Activated T-helper 1 cell treated with anti-CD3 and anti-CD28 coated beads, Interleukin-12 subunit alpha, Interleukin-12 subunit beta, Interleukin-2, Interleukin-4 antibody, amounts not matched to agents 30 ng/mL and 10 ng/mL and 1 ng/mL, durations not matched to agents 14 hours and 24 hours and 36 hours (primary cell): ENCODE results near the gene CATSPER3. TPM values are rescaled to one million over a fixed set of nuclear protein-coding genes. Genes with fewer than 3 reads are reported as not detected.

Experiments
- DNase-seq: peaks from one replicate; pipeline ENCODE4 v3.0.0; 2021; ENCODE audit warnings: low spot score
- H3K27ac Mint-ChIP-seq: one replicate; pipeline ENCODE4 v1.8.0; 2021; ENCODE audit warnings: mild to moderate bottlenecking, mixed read lengths
- H3K27me3 Mint-ChIP-seq: one replicate; pipeline ENCODE4 v1.8.0; 2022; ENCODE audit warnings: mild to moderate bottlenecking, moderate library complexity, mixed read lengths; ENCODE audit not compliant: insufficient read depth
- H3K36me3 Mint-ChIP-seq: one replicate; pipeline ENCODE4 v1.8.0; 2021; ENCODE audit warnings: low read depth, mixed read lengths
- H3K4me1 Mint-ChIP-seq: one replicate; pipeline ENCODE4 v1.8.0; 2021; ENCODE audit warnings: low read depth, mixed read lengths
- H3K4me3 Mint-ChIP-seq: one replicate; pipeline ENCODE4 v1.8.0; 2021; ENCODE audit warnings: mild to moderate bottlenecking, moderate library complexity, mixed read lengths
- H3K9me3 Mint-ChIP-seq: one replicate; pipeline ENCODE4 v1.8.0; 2021; ENCODE audit warnings: mixed read lengths
- intact Hi-C: fragments of 100-400 bp; cut with micrococcal nuclease; formaldehyde crosslinking; loops from one replicate; pipeline ENCODE4 v1.15.1; 2024
- total RNA-seq: library from RNA; stranded (reverse); gene quantifications from 2 replicates; pipeline ENCODE4 v1.2.3, GENCODE V29; 2022

CATSPER3 gene
- total RNA-seq, 1 donor from 2014 or later = 0.41 TPM

- intact Hi-C loops = no loop called here
Observed at GRCh38 chr5:134949316-134949715, 18.4 kb upstream of the CATSPER3 start.

GRCh38 chr5:134957920-134958608 is 9.6 kb upstream of the CATSPER3 start:
- Mint-ChIP-seq H3K9me3 (peaks cover 11% of the 10 kb centered on the region), H3K36me3 (peaks cover 13% of the 10 kb centered on the region), H3K27ac (no peak overlapping the region), H3K27me3 (no peaks in the 10 kb centered on the region), H3K4me3 (no peak overlapping the region), H3K4me1 (no peaks in the 10 kb centered on the region)
- intact Hi-C loops = no loop called here
- no peak for DNase-seq

More at GRCh38 chr5:134949316-134949715, 18.4 kb upstream of the CATSPER3 start:
- no peak for DNase-seq
- no peaks in the 10 kb centered on the region for H3K27me3 Mint-ChIP-seq
- H3K36me3 Mint-ChIP-seq = peaks cover 2% of the 10 kb centered on the region
- H3K27ac Mint-ChIP-seq = no peak overlapping the region
- H3K4me3 Mint-ChIP-seq = no peak overlapping the region
- H3K9me3 Mint-ChIP-seq = peaks cover 7% of the 10 kb centered on the region
- H3K4me1 Mint-ChIP-seq = no peaks in the 10 kb centered on the region

GRCh38 chr5:134958755-134959154 is 9.0 kb upstream of the CATSPER3 start:
- H3K4me1 Mint-ChIP-seq = peaks cover 3% of the 10 kb centered on the region
- DNase-seq = no peak
- H3K9me3 Mint-ChIP-seq = peaks cover 10% of the 10 kb centered on the region
- H3K36me3 Mint-ChIP-seq = peaks cover 13% of the 10 kb centered on the region
- intact Hi-C loops = no loop called here
- H3K27ac Mint-ChIP-seq = no peak overlapping the region
- H3K4me3 Mint-ChIP-seq = no peak overlapping the region
- no peaks in the 10 kb centered on the region for H3K27me3 Mint-ChIP-seq

- Mint-ChIP-seq H3K4me1 (peaks cover 28% of the 10 kb centered on the region), H3K27me3 (no peaks in the 10 kb centered on the region), H3K9me3 (no peaks in the 10 kb centered on the region), H3K36me3 (peaks cover 24% of the 10 kb centered on the region), H3K4me3 (no peak overlapping the region), H3K27ac (no peak overlapping the region)
- DNase-seq = no peak
- intact Hi-C loops = loop anchor here (5.0 kb wide), 1 partner anchor 69 kb away; the partner anchor contains the start of gene PITX1
Observed at GRCh38 chr5:134963098-134963497, 4.6 kb upstream of the CATSPER3 start.

GRCh38 chr5:134964359-134965270 is 3.1 kb upstream of the CATSPER3 start:
- Mint-ChIP-seq H3K4me1 (peaks cover 28% of the 10 kb centered on the region), H3K27me3 (no peaks in the 10 kb centered on the region), H3K36me3 (peaks cover 28% of the 10 kb centered on the region), H3K4me3 (no peak overlapping the region), H3K27ac (peak overlapping the region; percentile 65), H3K9me3 (no peaks in the 10 kb centered on the region)
- intact Hi-C loops = loop anchor here (2.0 to 5.0 kb wide), 2 partner anchors 44 to 68 kb away; partner anchors contain the start of gene PITX1
- peak; percentile 14 for DNase-seq

- peaks cover 28% of the 10 kb centered on the region for H3K36me3 Mint-ChIP-seq
- intact Hi-C loops = loop anchor here (2.0 kb wide), 1 partner anchor 45 kb away; no protein-coding TSS in a partner anchor
- peaks cover 28% of the 10 kb centered on the region for H3K4me1 Mint-ChIP-seq
- H3K27me3 Mint-ChIP-seq = no peaks in the 10 kb centered on the region
- H3K27ac Mint-ChIP-seq = peak overlapping the region; percentile 82
- no peak for DNase-seq
- no peak overlapping the region for H3K4me3 Mint-ChIP-seq
- no peaks in the 10 kb centered on the region for H3K9me3 Mint-ChIP-seq
Observed at GRCh38 chr5:134965271-134965825, 2.4 kb upstream of the CATSPER3 start.

- no peaks in the 10 kb centered on the region for H3K27me3 Mint-ChIP-seq
- intact Hi-C loops = no loop called here
- no peak overlapping the region for H3K27ac Mint-ChIP-seq
- peaks cover 28% of the 10 kb centered on the region for H3K4me1 Mint-ChIP-seq
- H3K4me3 Mint-ChIP-seq = no peak overlapping the region
- no peaks in the 10 kb centered on the region for H3K9me3 Mint-ChIP-seq
- DNase-seq = no peak
- peaks cover 22% of the 10 kb centered on the region for H3K36me3 Mint-ChIP-seq
Observed at GRCh38 chr5:134968055-134968454, 348 bp downstream of the CATSPER3 start.

GRCh38 chr5:134969166-134969565 is 1.5 kb downstream of the CATSPER3 start:
- Mint-ChIP-seq H3K4me3 (no peak overlapping the region), H3K27ac (no peak overlapping the region), H3K4me1 (peaks cover 22% of the 10 kb centered on the region), H3K27me3 (no peaks in the 10 kb centered on the region), H3K36me3 (peaks cover 21% of the 10 kb centered on the region), H3K9me3 (no peaks in the 10 kb centered on the region)
- intact Hi-C loops = no loop called here
- DNase-seq = no peak

GRCh38 chr5:134975078-134975715 is 7.5 kb downstream of the CATSPER3 start:
- H3K27ac Mint-ChIP-seq = no peak overlapping the region
- peaks cover 5% of the 10 kb centered on the region for H3K36me3 Mint-ChIP-seq
- DNase-seq = no peak
- no peak overlapping the region for H3K4me3 Mint-ChIP-seq
- no peaks in the 10 kb centered on the region for H3K27me3 Mint-ChIP-seq
- intact Hi-C loops = no loop called here
- H3K4me1 Mint-ChIP-seq = no peaks in the 10 kb centered on the region
- H3K9me3 Mint-ChIP-seq = peaks cover 15% of the 10 kb centered on the region

- H3K27me3 Mint-ChIP-seq = no peaks in the 10 kb centered on the region
- intact Hi-C loops = no loop called here
- peaks cover 5% of the 10 kb centered on the region for H3K36me3 Mint-ChIP-seq
- H3K27ac Mint-ChIP-seq = no peak overlapping the region
- DNase-seq = no peak
- H3K4me1 Mint-ChIP-seq = no peaks in the 10 kb centered on the region
- H3K4me3 Mint-ChIP-seq = no peak overlapping the region
- H3K9me3 Mint-ChIP-seq = peaks cover 15% of the 10 kb centered on the region
Observed at GRCh38 chr5:134975843-134976242, 8.1 kb downstream of the CATSPER3 start.

GRCh38 chr5:134976841-134977240 is 9.1 kb downstream of the CATSPER3 start:
- no peak overlapping the region for H3K27ac Mint-ChIP-seq
- no peak overlapping the region for H3K4me3 Mint-ChIP-seq
- peaks cover 25% of the 10 kb centered on the region for H3K9me3 Mint-ChIP-seq
- no peak for DNase-seq
- intact Hi-C loops = no loop called here
- peaks cover 5% of the 10 kb centered on the region for H3K36me3 Mint-ChIP-seq
- H3K27me3 Mint-ChIP-seq = peaks cover 2% of the 10 kb centered on the region
- H3K4me1 Mint-ChIP-seq = no peaks in the 10 kb centered on the region

- Mint-ChIP-seq H3K4me1 (no peaks in the 10 kb centered on the region), H3K27me3 (peaks cover 3% of the 10 kb centered on the region), H3K36me3 (peaks cover 5% of the 10 kb centered on the region), H3K9me3 (peaks cover 50% of the 10 kb centered on the region), H3K27ac (no peak overlapping the region), H3K4me3 (no peak overlapping the region)
- intact Hi-C loops = no loop called here
- no peak for DNase-seq
Observed at GRCh38 chr5:134979416-134979815, 11.7 kb downstream of the CATSPER3 start.
